Measurements from ENCODE around the gene CRACR2B.

DNA sequence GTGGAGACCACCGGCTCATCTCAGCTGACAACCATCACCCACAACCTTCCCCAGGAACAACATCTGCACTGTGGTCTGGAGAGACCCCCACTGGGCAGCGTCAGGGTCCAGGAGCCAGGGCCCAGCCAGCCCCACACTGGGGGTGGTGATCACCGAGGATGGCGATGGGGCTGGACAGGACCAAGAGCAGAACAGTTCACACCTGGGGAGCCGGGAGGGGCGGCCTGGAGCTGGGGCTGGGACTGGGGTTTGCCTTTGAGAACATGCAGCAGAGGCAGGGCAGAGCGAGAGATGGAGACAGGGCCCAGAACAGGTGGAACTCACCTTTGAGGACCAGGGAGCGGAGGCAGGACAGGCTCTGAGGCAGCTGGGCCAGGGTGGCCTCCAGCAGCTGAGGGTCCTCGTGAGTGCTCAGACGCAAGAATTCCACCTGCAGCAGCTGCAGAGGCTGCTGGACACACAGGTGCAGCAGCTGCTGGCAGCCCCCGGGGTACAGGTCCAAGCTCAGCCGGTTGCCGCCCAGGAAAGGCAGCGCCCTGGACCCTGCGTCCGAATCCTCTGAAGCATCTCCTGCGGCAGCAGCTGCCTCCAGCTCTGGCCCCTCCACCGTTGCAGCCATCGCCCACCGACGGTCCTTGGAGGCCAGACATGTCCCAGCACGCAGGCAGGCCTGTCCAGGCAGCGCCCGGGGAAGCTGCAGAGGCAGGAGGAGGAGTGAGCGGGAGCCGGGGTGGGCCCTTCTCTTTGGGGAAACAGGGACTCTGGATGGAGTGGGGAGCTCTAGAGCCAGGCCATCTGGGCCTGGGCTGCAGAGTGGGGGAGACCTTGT lies 23.7 kb upstream of the CRACR2B start:
- TF ChIP-seq POLR2A (IDR thresholded peaks at IDR 0.05), result no peak
- TF ChIP-seq, protein P1, sequence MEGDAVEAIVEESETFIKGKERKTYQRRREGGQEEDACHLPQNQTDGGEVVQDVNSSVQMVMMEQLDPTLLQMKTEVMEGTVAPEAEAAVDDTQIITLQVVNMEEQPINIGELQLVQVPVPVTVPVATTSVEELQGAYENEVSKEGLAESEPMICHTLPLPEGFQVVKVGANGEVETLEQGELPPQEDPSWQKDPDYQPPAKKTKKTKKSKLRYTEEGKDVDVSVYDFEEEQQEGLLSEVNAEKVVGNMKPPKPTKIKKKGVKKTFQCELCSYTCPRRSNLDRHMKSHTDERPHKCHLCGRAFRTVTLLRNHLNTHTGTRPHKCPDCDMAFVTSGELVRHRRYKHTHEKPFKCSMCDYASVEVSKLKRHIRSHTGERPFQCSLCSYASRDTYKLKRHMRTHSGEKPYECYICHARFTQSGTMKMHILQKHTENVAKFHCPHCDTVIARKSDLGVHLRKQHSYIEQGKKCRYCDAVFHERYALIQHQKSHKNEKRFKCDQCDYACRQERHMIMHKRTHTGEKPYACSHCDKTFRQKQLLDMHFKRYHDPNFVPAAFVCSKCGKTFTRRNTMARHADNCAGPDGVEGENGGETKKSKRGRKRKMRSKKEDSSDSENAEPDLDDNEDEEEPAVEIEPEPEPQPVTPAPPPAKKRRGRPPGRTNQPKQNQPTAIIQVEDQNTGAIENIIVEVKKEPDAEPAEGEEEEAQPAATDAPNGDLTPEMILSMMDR (IDR thresholded peaks at IDR 0.05), result no peak
